ENCODE results near the gene FUT1.
"Not testable (repeated sequence)": the region's sequence is repeated elsewhere in the genome, so short reads cannot be mapped to it uniquely, and the experiment has no call there.

FUT1 gene

GRCh38 chr19:48768171-48768753 is 15.8 kb upstream of the FUT1 start:
- DNase-seq = not testable (repeated sequence)

GRCh38 chr19:48765816-48766215 is 13.4 kb upstream of the FUT1 start:
- not testable (repeated sequence) for DNase-seq

- DNase-seq = no peak
Observed at GRCh38 chr19:48760504-48761205, 8.2 kb upstream of the FUT1 start.

- DNase-seq = no peak
Observed at GRCh38 chr19:48757741-48758144, 5.3 kb upstream of the FUT1 start.

- DNase-seq = no peak
Observed at GRCh38 chr19:48757089-48757675, 4.7 kb upstream of the FUT1 start.

GRCh38 chr19:48756686-48757085 is 4.2 kb upstream of the FUT1 start:
- no peak for DNase-seq

- DNase-seq = no peak
Observed at GRCh38 chr19:48756212-48756611, 3.8 kb upstream of the FUT1 start.

- DNase-seq = no peak
Observed at GRCh38 chr19:48755787-48756186, 3.3 kb upstream of the FUT1 start.

- no peak for DNase-seq
Observed at GRCh38 chr19:48755084-48755641, 2.7 kb upstream of the FUT1 start, which contains the start of gene FGF21. Gene FGF21, plus strand, starts transcription at chr19:48755524. Its CDS starts 713 bp downstream, at chr19:48756237.

GRCh38 chr19:48751845-48752495 is 471 bp downstream of the FUT1 start:
- DNase-seq = no peak

GRCh38 chr19:48750771-48751504 is 1.5 kb downstream of the FUT1 start:
- no peak for DNase-seq

GRCh38 chr19:48750351-48750750 is 2.1 kb downstream of the FUT1 start:
- DNase-seq = no peak

GRCh38 chr19:48749571-48750198 is 2.8 kb downstream of the FUT1 start:
- DNase-seq = no peak

- DNase-seq = peak in 1 of 2 donors; percentile 34
Observed at GRCh38 chr19:48746738-48747575, 5.5 kb downstream of the FUT1 start, which contains the start of gene IZUMO1. Gene IZUMO1, minus strand, starts transcription at chr19:48746909. Its CDS starts 1,050 bp downstream, at chr19:48745859.

- no peak for DNase-seq
Observed at GRCh38 chr19:48746110-48746509, 6.3 kb downstream of the FUT1 start.

GRCh38 chr19:48745208-48745995 is 7.0 kb downstream of the FUT1 start:
- no peak for DNase-seq

- DNase-seq = no peak
Observed at GRCh38 chr19:48742096-48742495, 10.3 kb downstream of the FUT1 start.

GRCh38 chr19:48741129-48741999 is 11.1 kb downstream of the FUT1 start:
- no peak for DNase-seq
